K562 (cell line): ENCODE results near the gene BCAS1. TPM values are rescaled to one million over a fixed set of nuclear protein-coding genes. Genes with fewer than 3 reads are reported as not detected.

Experiments used
- ATAC-seq: fragments of 200-7000 bp; cut with Tn5 transposase; 3 replicates; pipeline ENCODE4 v1.9.1; 2020; ENCODE audit warnings: moderate library complexity
- BruUV-seq: library from RNA; stranded (reverse); fragments of 400-500 nt; replicated peaks from 2 replicates; lab custom pipeline; 2021; lab: Mats Ljungman, UMichigan
- CTCF ChIA-PET: fragments of 300-600 bp; formaldehyde crosslinking; extraction: SDS; loops from one replicate; lab custom pipeline; 2021; ENCODE audit warnings: low intra/inter-chr PET ratio; lab: Yijun Ruan, JAX
- POLR2A ChIA-PET: fragments of 300-600, 350-650 bp; sonication (Branson Sonifier 250); formaldehyde crosslinking; extraction: SDS; loops from one replicate; lab custom pipeline; 2021; ENCODE audit warnings: antibody characterized with exemption, inconsistent platforms; lab: Yijun Ruan, JAX
- DNase-seq, 4 experiments: peaks; one replicate each; pipeline versions ENCODE4 v3.0.0 to v3.0.0-alpha.2; 2011 to 2018; ENCODE audit warnings: low spot score in 3 of 4, mixed read lengths in 3 of 4; ENCODE audit errors: extremely low read depth in 1 of 4
- FAIRE-seq: peaks from 2 replicates; lab custom pipeline; 2011; peaks lifted over from hg19 to GRCh38; lab: Jason Lieb, UNC
- H2AFZ ChIP-seq: 2 replicates; pipeline ENCODE4 v1.6.0; 2011; ENCODE audit warnings: low read depth, low read length, control low read depth, inconsistent platforms
- H3K27ac ChIP-seq: fragments of 200-600 bp; 3 replicates; pipeline ENCODE4 v1.8.0; 2011; ENCODE audit warnings: low read depth, mild to moderate bottlenecking, control low read depth, inconsistent platforms, low read length, moderate library complexity, mixed read lengths; ENCODE audit errors: extremely low read depth
- H3K27me3 ChIP-seq, 2 experiments: fragments of 300-600 bp in 1 of 2; 2 replicates in 1 of 2; 3 replicates in 1 of 2; pipeline versions ENCODE4 v1.6.0 to v1.8.0; 2011; ENCODE audit warnings: inconsistent platforms in 2 of 2, low read length in 2 of 2, mild to moderate bottlenecking in 1 of 2, mixed read lengths in 1 of 2, moderate library complexity in 1 of 2; ENCODE audit not compliant: control insufficient read depth in 2 of 2, insufficient read depth in 2 of 2
- H3K36me3 ChIP-seq: fragments of 300-600 bp; 3 replicates; pipeline ENCODE4 v1.8.0; 2011; ENCODE audit warnings: mild to moderate bottlenecking, low read length, inconsistent platforms; ENCODE audit not compliant: control insufficient read depth, insufficient read depth
- H3K4me1 ChIP-seq, 2 experiments: fragments of 200-600 bp in 1 of 2; replicated peaks in 1 of 2; 2 replicates in 1 of 2; 3 replicates in 1 of 2; pipeline versions ENCODE4 v1.5.1 to v1.8.0; 2011; ENCODE audit warnings: inconsistent platforms in 2 of 2, low read length in 2 of 2, mild to moderate bottlenecking in 1 of 2, mixed read lengths in 1 of 2, moderate library complexity in 1 of 2; ENCODE audit not compliant: control insufficient read depth in 2 of 2, insufficient read depth in 2 of 2
- H3K4me2 ChIP-seq: 2 replicates; pipeline ENCODE4 v1.6.1; 2011; ENCODE audit warnings: low read length, control low read depth, inconsistent platforms, mixed read lengths; ENCODE audit not compliant: insufficient read depth
- H3K4me3 ChIP-seq: fragments of 200-600 bp; sonication (generic), shearing (Covaris generic); 2 replicates; pipeline ENCODE4 v1.5.1; 2016; ENCODE audit warnings: control low read depth, inconsistent platforms
- H3K79me2 ChIP-seq: fragments of 200-600 bp; 3 replicates; pipeline ENCODE4 v1.8.0; 2011; ENCODE audit warnings: low read length, inconsistent platforms; ENCODE audit not compliant: control insufficient read depth, insufficient read depth
- H3K9ac ChIP-seq, 2 experiments: 2 replicates each; pipeline versions ENCODE4 v1.6.0 to v1.6.1; 2011; ENCODE audit warnings: low read depth in 2 of 2, low read length in 2 of 2, control low read depth in 1 of 2, inconsistent platforms in 1 of 2, mild to moderate bottlenecking in 1 of 2, mixed read lengths in 1 of 2; ENCODE audit not compliant: insufficient read depth in 1 of 2
- H3K9me1 ChIP-seq: one replicate; pipeline ENCODE4 v1.6.0; 2011; ENCODE audit warnings: inconsistent platforms, mild to moderate bottlenecking, low read length, moderate library complexity; ENCODE audit not compliant: control insufficient read depth, insufficient read depth
- H3K9me3 ChIP-seq: replicated peaks from 2 replicates; pipeline ENCODE4 v1.5.1; 2011; ENCODE audit warnings: low read depth, low read length, inconsistent platforms; ENCODE audit not compliant: control insufficient read depth, insufficient read depth
- H4K20me1 ChIP-seq: replicated peaks from 2 replicates; pipeline ENCODE4 v1.6.1; 2011; ENCODE audit warnings: low read length, inconsistent platforms, mixed read lengths; ENCODE audit not compliant: control insufficient read depth, insufficient read depth
- BCLAF1 ChIP-seq, 2 experiments: fragments of 450-650 bp in 1 of 2; IDR thresholded peaks; 2 replicates each; pipeline ENCODE4 v1.6.1; 2011 to 2017; ENCODE audit warnings: low read depth in 2 of 2, antibody characterized with exemption in 1 of 2, borderline replicate concordance in 1 of 2, low read length in 1 of 2, mild to moderate bottlenecking in 1 of 2, mixed read lengths in 1 of 2; ENCODE audit not compliant: control insufficient read depth in 1 of 2
- BMI1 ChIP-seq: fragments of 150-350 bp; IDR thresholded peaks from 2 replicates; pipeline ENCODE4 v1.6.1; 2014; ENCODE audit warnings: low read length
- MAFF ChIP-seq: IDR thresholded peaks from 2 replicates; pipeline ENCODE4 v1.6.1; 2012; ENCODE audit warnings: low read length, improper control_type of control experiment
- MBD2 ChIP-seq: sonication (generic); IDR thresholded peaks from 2 replicates; pipeline ENCODE4 v1.6.1; 2016; ENCODE audit warnings: low read depth, borderline replicate concordance
- SFPQ ChIP-seq: fragments of 200-400 bp; formaldehyde crosslinking; IDR thresholded peaks from 2 replicates; pipeline ENCODE4 v1.6.1; 2017; ENCODE audit warnings: mild to moderate bottlenecking, low read depth, low read length, moderate library complexity
- SMAD4 ChIP-seq: fragments of 250-450 bp; sonication (Bioruptor Pico); conservative IDR thresholded peaks from 2 replicates; pipeline ENCODE4 v1.8.0; 2021; ENCODE audit warnings: inconsistent platforms, mild to moderate bottlenecking, moderate library complexity
- ZBTB11 ChIP-seq, 3 experiments: fragments of 200-800 bp in 1 of 3; fragments of 250-450 bp in 1 of 3; fragments of 450-650 bp in 1 of 3; sonication (Bioruptor Pico) in 1 of 3; sonication (Bioruptor generic) in 1 of 3; formaldehyde crosslinking in 1 of 3; IDR thresholded peaks; 2 replicates each; pipeline versions ENCODE4 v1.6.1 to v1.8.0; 2016 to 2022; ENCODE audit warnings: mild to moderate bottlenecking in 2 of 3, missing genetic modification characterization in 2 of 3, missing compliant biosample characterization in 1 of 3, moderate library complexity in 1 of 3
- ZBTB43 ChIP-seq: sonication (generic); formaldehyde crosslinking; IDR thresholded peaks from 2 replicates; pipeline ENCODE4 v1.8.0; 2023; ENCODE audit warnings: mild to moderate bottlenecking, missing genetic modification reagents
- ZKSCAN8 ChIP-seq: fragments of 200-800 bp; sonication (Bioruptor generic); IDR thresholded peaks from 2 replicates; pipeline ENCODE4 v1.6.1; 2016; ENCODE audit warnings: missing genetic modification characterization, missing compliant biosample characterization
- ZNF316 ChIP-seq: fragments of 450-650 bp; IDR thresholded peaks from 2 replicates; pipeline ENCODE4 v1.6.1; 2016
- WGBS: fragments of 100-300 bp; shearing (Covaris generic); methylation state at CpG from one replicate; pipeline ENCODE4 v1.1.6; 2016; ENCODE audit warnings: low coverage, mixed read lengths; ENCODE audit not compliant: insufficient coverage; ENCODE audit errors: missing lambda C conversion rate; 5-methylcytosine and 5-hydroxymethylcytosine counted together
- in situ Hi-C: fragments of 300-500 bp; cut with MboI; formaldehyde crosslinking; loops from 4 replicates; pipeline ENCODE4 v1.15.0; 2018; ENCODE audit warnings: inconsistent platforms, mixed read lengths
- intact Hi-C: fragments of 100-400 bp; cut with micrococcal nuclease; formaldehyde crosslinking; loops from 2 replicates; pipeline ENCODE4 v1.14.2; 2022
- polyA plus RNA-seq, 8 experiments: library from polyadenylated mRNA; depleted of rRNA in 4 of 8; stranded (reverse) in 5 of 8; unstranded in 3 of 8; fragments of >200 nt; fragmentation: Nextera tagmentation in 2 of 8; fragmentation: Illumina TruSeq in 1 of 8; extraction: Ambion mirVana in 2 of 8; extraction: Trizol in 1 of 8; gene quantifications; 2 replicates each; pipeline versions ENCODE4 v1.2.1 to v1.2.3, GENCODE V29; 2011 to 2014; ENCODE audit warnings: inconsistent platforms in 1 of 8, missing spikeins in 1 of 8
- total RNA-seq, 7 experiments: library from RNA; depleted of rRNA in 6 of 7; stranded (reverse); fragments of >200 nt in 6 of 7; fragmentation: Illumina TruSeq in 2 of 7; extraction: Trizol in 2 of 7; gene quantifications; 2 replicates each; pipeline versions ENCODE4 v1.2.1 to v1.2.3, GENCODE V29; 2011 to 2021; ENCODE audit warnings: low replicate concordance in 1 of 7

BCAS1 gene
- total and polyA plus RNA-seq, 9 of the 15 experiments (the other 6 are each of a cell fraction or from before 2014, with no cell fraction given) = 0.18 to 2.3 (median 0.93) TPM

GRCh38 chr20:53933232-53933846 is 137.1 kb downstream of the BCAS1 start:
- no peaks in the 10 kb centered on the region for H3K9me3 ChIP-seq
- 53% methylated on average over 2 of the region's 2 CpGs for WGBS
- H4K20me1 ChIP-seq = no peaks in the 10 kb centered on the region
- CTCF ChIA-PET = no interaction called here
- peak overlapping the region; percentile 89 for H3K27ac ChIP-seq
- FAIRE-seq (no peak), DNase-seq (no peak), ATAC-seq (no peak)
- H3K4me3 ChIP-seq = no peak overlapping the region; the same call in 1 of the 2 replicates
- H3K27me3 ChIP-seq = no peaks in the 10 kb centered on the region
- no peaks in the 10 kb centered on the region for H3K9me1 ChIP-seq
- in situ Hi-C loops = no loop called here
- no TSS peak for BruUV-seq
- POLR2A ChIA-PET = interaction anchor here (1.8 kb wide), 1 partner anchor 170 kb away, joined by 4 read pairs; no protein-coding TSS in a partner anchor
- peak overlapping the region in 1 of 2 experiments; percentile 58; a peak in 1 of 4 replicates for H3K9ac ChIP-seq
- H2AFZ ChIP-seq = peak overlapping the region; percentile 82
- peaks cover 0 to 36% of the 10 kb centered on the region in 2 experiments; a peak in 4 of 5 replicates for H3K4me1 ChIP-seq
- H3K36me3 ChIP-seq = no peaks in the 10 kb centered on the region
- H3K79me2 ChIP-seq = no peaks in the 10 kb centered on the region
- intact Hi-C loops = no loop called here
- H3K4me2 ChIP-seq = peak overlapping the region; percentile 14; the same call in 1 of the 2 replicates
- no peak for TF ChIP-seq BMI1
- peak in 1 of 2 experiments; percentile 68; a peak in 1 of 4 replicates for TF ChIP-seq BCLAF1 (IDR thresholded peaks at IDR 0.05; ENCODE audit: borderline replicate concordance in 1 of 2, control insufficient read depth in 1 of 2, low read depth in 2 of 2, low read length in 1 of 2)
- no peak for TF ChIP-seq ZBTB43 (CRISPR knock-in tag)
- TF ChIP-seq ZNF316 = peak; percentile 87
- peak in 1 of 3 experiments; percentile 96; a peak in 2 of 6 replicates for TF ChIP-seq ZBTB11 (CRISPR knock-in tag; IDR thresholded peaks at IDR 0.05)
- no peak for TF ChIP-seq ZKSCAN8 (CRISPR knock-in tag)
- TF ChIP-seq SMAD4 (CRISPR knock-in tag) = no peak
- TF ChIP-seq SFPQ = no peak
- no peak for TF ChIP-seq MBD2
- no peak for TF ChIP-seq MAFF
